NCI-H187 treated with DMSO at 0.1 percent for 48 hours (cell line): Measurements from ENCODE around the gene B9D2.
"Not testable (repeated sequence)": the region's sequence is repeated elsewhere in the genome, so short reads cannot be mapped to it uniquely, and the experiment has no call there.

Source experiments
- DNase-seq: peaks from one replicate; lab custom pipeline; 2025; lab: John Stamatoyannopoulos, UW

B9D2 gene

GRCh38 chr19:41354343-41354953 is 9.5 kb downstream of the B9D2 start:
- DNase-seq, result no peak

- no peak for DNase-seq
These were observed 10.2 kb downstream of the B9D2 start, which contains the start of gene TGFB1 for GRCh38 chr19:41353466-41354342. TSS of gene TGFB1 (minus strand) at chr19:41353922. CDS start at chr19:41353044, 878 bp downstream.

GRCh38 chr19:41352609-41353465 is 11.1 kb downstream of the B9D2 start:
- DNase-seq, result no peak

DNA sequence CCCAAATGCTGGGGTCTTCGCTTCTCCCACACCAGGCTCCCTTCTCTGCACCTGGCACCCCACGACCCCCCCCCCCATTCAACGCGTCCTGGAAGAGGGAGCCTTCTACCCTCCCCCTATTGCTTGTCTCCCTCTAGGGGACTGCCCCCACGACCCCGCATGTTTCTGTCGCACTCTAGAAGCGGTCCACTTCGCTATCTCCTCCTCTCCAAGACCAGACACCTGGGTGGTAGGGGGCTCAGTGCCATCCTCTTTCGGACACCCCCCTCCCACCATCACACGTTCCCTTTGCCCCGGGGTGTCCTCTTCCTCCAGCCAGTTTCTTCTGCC is 11.7 kb downstream of the B9D2 start:
- no peak for DNase-seq

DNA sequence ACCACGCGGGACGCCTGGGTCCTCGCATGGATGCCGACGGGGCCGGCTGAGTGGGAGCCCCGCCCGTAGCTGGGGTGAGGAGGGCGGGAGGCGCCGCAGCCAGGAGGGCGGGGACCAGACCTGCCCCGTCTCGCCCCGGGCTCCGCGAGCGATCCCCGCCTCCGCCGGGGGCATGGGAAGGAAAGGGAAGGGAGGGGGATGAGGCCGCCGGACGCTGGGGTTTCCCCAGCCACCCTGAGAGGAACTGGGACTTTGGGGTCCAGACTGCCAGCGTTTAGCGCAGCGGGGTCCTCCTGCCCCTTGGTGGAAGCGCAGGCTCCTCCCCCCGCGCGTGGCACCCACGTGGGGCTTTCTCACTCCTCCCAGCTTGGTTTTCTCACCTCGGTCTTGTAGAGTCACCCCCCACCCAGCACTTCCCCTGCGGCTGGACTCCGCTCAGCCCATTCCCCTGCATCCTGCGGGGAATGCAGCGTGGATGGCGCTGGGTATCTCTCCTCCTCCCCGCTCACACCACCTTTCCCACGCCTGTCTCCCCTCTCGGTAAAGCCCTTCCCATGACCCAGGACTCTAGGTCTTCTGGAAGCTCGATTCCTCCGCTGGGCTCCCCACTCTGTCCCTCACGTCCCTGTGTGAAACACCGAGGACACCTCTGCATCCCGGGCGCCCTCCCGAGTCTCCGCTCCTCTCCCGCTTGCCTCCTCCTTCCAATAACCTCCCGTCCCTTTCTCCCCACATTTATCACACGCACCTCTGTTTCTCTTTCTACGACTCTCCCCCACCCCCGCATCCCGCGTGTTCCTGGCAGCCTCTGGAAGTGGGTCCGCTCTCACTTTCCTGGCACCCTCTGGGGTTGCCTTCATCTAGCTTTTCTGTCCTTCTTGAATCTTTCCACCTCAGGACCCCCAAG is 12.4 kb downstream of the B9D2 start:
- no peak for DNase-seq

DNA sequence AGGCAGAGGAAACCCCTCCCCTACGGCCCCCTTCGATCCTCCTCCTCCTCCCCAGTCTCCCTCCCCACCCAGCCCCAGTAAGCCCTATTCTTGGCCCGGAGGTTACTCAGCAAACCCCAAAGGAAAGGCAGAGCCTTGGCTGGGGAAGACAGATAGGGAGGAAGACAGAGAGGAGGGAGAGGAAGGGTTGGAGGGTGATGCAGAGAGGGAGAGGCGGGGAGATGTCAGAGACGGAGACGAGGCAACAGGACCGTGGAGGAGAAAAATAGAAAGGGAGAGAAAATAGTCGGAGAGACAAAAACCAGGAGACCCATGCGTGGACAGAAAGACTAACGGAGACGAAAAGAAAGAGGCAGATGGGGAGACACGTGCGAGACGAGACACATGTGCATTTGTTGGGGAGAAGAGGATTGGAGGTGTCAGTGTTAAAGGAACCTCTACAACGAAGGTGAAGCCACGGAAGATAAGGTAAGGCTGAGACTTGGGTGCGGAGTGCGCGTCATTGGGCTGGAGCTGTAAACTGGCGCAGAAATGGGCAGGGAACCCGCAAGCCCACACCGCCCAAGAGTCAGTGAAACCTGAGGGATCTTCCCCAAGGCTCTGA is 13.1 kb downstream of the B9D2 start:
- DNase-seq, result no peak

DNA sequence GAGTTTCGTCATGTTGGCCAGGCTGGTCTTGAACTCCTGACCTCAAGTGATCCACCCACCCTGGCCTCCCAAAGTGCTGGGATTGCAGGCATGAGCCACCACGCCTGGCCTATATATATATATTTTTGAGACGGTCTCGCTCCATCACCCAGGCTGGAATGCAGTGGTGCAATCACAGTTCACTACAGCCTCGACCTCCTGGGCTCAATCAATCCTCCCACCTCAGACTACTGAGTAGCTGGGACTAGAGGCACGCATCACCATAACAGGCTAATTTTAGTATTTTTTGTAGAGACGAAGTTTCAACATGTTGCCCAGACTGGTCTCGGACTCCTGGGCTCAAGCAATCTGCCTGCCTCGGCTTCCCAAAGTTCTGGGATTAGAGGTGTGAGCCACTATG is 17.0 kb downstream of the B9D2 start:
- DNase-seq, result not testable (repeated sequence)

DNA sequence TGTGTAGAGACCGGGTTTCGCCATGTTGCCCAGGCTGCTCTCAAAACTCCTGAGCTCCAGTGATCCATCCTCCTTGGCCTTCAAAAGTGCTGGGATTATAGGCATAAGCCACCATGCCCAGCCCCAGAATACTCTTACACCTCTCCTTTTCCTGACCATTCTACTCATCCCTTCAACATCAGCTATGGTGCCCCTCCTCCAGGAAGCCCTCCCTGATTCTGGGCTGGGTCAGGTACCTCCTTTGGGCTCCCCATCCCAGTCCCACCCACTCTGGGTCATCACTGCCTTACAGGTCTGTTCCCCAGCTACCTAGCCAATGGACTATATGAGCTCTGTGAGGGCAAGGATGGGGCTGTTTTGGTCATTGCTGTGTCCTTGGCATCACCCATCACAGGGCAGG is 19.8 kb downstream of the B9D2 start:
- no peak for DNase-seq

- no peak for DNase-seq
These were observed 22.1 kb downstream of the B9D2 start for GRCh38 chr19:41341669-41342490.

DNA sequence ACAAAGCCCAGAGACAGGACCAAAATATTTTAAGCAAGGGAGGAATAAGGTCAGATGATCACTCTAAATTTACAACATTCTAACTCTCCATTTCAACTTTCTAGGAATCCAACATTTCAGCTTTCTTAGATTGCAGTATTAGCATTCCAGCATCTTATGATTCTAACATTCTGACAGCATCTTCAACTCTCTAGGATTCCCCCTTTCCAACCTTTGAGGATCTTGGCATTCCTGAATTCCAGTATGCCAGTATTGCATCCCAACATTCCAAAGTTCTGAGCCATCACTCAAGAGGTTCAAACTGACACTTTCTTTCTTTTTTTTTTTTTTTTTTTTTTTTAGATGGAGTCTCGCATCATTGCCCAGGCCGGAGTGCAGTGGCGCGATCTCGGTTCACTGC is 24.0 kb downstream of the B9D2 start:
- no peak for DNase-seq

DNA sequence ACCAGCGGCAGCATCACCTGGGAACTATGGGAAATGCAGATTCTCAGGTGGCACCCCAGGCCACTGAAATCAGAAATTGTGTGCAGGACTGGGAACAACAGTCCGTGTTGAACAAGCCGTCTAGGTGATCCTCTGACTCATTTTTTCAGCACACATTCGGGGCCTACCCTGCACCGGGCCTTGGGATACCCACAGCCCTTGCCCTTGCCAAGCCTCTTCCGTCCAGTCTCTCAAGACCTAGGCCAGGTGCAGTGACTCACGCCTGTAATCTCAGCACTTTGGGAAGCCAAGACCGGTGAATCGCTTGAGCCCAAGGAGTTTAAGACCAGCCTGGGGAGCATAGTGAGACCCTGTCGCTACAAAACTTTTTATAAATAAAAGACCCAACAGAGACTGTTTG is 28.5 kb downstream of the B9D2 start:
- DNase-seq, result no peak

- no peak for DNase-seq
These were observed 29.2 kb downstream of the B9D2 start for GRCh38 chr19:41334793-41335192.

- DNase-seq, result no peak
These were observed 31.5 kb downstream of the B9D2 start for GRCh38 chr19:41332468-41332867.

DNA sequence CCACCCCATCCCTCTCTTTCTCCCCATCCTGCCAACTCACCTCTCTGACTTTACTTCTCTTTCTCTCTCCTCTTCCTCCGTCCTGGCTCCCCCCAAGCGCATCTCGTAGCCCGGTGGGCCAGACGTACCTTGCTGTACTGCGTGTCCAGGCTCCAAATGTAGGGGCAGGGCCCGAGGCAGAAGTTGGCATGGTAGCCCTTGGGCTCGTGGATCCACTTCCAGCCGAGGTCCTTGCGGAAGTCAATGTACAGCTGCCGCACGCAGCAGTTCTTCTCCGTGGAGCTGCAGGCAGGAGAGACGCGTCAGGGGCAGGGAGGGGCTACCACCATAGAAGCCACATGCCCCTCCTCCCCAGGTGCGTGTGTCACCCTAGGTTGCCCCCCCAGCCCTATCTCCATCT is 31.9 kb downstream of the B9D2 start:
- DNase-seq, result no peak

- no peak for DNase-seq
These were observed 32.8 kb downstream of the B9D2 start for GRCh38 chr19:41330946-41331678.

GRCh38 chr19:41330481-41330880 is 33.5 kb downstream of the B9D2 start:
- no peak for DNase-seq

DNA sequence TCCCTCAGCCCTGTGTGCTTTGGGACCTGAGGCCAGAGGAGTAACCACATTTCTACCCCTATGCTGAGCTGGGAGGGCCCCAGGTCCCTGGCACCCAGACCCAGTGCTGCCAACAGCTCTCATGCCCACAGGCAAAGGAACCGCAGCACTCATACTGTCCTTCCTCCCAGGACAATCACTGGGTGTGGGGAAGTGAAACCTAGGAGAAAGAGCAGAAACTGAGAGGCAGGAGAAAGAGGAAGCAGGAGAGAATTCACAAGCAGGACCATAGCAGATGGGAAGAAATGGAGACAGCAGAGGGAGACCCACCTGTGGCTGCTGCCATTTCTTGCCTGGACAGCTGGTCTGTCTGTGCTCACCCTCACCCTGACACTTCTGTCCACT is 35.1 kb downstream of the B9D2 start:
- no peak for DNase-seq

DNA sequence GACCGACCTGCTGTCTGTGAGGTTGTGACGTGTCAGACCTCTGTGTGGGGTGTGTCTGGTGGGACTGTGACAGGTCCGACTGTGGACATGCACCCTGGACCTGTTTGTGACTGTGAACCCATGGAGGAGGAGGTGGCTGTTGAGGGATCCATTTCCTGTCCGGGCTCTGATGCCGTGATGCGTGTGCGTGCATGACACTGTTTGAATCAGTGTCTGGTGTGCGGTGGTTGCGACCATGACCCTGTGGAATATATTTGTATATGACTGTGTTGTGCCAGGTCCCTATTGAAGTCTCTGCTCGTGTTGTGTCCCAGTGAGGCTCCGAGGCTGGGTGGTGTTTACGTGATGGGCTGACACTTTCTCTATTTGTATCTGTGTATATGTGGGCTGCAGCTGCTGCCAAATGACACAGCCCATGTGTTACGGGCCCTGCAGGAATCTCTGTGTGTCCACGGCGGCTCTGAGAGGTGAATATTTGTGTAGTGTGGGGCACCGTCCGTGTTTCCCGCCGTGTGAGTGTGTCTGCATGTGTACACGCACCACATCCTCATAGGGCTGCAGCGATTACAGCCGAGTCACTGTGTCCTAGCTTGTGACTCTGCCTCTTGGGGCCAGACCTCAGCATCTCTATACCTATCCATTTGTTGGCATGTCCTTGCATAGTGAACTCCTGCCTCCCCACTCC is 35.6 kb downstream of the B9D2 start:
- DNase-seq, result no peak

- DNase-seq, result no peak
These were observed 36.3 kb downstream of the B9D2 start for GRCh38 chr19:41327576-41328156.
